ENCODE results near the gene SV2B.

DNA sequence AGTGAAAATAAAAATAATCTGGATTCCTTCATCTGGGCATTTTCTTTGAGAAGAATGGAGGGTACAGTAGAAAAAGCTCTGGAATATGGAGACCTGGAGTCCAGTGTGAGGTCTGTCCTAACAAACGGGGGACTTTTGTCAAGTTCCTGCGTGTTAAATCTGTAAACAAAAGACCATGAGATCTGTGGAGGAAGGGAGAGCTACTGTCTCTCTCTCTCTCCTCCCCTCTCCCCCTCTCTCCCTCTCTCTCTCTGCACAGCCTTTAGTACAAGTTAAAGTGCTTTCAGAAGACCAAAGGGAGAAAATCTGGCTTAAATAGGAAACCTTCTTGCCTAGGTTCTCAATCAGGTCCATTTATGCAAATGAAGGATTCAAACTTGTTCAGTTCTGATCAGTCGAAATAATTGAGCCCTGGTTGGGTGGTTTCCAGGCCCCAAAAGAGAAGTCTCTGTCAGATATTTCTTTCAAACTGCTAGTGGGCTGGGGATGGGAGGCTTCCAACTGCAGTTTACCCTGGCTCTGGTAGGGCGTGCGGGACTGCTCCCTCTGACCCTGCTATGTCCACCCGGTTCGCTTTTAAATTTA, 103.7 kb downstream of the SV2B start:
- TF ChIP-seq, protein P1, sequence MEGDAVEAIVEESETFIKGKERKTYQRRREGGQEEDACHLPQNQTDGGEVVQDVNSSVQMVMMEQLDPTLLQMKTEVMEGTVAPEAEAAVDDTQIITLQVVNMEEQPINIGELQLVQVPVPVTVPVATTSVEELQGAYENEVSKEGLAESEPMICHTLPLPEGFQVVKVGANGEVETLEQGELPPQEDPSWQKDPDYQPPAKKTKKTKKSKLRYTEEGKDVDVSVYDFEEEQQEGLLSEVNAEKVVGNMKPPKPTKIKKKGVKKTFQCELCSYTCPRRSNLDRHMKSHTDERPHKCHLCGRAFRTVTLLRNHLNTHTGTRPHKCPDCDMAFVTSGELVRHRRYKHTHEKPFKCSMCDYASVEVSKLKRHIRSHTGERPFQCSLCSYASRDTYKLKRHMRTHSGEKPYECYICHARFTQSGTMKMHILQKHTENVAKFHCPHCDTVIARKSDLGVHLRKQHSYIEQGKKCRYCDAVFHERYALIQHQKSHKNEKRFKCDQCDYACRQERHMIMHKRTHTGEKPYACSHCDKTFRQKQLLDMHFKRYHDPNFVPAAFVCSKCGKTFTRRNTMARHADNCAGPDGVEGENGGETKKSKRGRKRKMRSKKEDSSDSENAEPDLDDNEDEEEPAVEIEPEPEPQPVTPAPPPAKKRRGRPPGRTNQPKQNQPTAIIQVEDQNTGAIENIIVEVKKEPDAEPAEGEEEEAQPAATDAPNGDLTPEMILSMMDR (IDR thresholded peaks at IDR 0.05), result no peak
- TF ChIP-seq POLR2A (IDR thresholded peaks at IDR 0.05), result no peak

All from transverse colon (tissue), 3 donors.